Measurements from ENCODE around the gene TRDN. TPM values are rescaled to one million over a fixed set of nuclear protein-coding genes. Genes with fewer than 3 reads are reported as not detected.

The TRDN gene
- total RNA-seq, 1 experiment from 2014 or later, result 39.8 TPM

DNA sequence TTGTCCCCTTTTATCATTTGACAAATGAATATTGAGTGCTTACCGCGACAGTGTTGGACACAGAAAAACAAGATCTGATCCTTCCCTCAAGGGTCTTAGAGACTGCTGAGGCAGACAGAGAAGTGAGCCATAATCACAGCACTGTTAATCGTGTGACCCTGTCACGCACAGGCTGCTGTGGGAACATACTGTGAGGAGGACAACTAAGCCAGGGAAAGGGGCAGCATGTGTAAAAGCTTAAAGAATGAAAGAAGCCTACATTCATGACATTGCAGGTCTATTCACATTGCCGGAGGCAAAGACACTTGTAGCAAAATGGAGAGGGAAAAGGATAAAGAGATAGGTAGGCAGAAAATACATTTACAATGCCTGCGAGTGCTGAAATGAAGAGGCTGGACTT, 32.7 kb downstream of the TRDN start (continued):
- TF ChIP-seq, protein P1, sequence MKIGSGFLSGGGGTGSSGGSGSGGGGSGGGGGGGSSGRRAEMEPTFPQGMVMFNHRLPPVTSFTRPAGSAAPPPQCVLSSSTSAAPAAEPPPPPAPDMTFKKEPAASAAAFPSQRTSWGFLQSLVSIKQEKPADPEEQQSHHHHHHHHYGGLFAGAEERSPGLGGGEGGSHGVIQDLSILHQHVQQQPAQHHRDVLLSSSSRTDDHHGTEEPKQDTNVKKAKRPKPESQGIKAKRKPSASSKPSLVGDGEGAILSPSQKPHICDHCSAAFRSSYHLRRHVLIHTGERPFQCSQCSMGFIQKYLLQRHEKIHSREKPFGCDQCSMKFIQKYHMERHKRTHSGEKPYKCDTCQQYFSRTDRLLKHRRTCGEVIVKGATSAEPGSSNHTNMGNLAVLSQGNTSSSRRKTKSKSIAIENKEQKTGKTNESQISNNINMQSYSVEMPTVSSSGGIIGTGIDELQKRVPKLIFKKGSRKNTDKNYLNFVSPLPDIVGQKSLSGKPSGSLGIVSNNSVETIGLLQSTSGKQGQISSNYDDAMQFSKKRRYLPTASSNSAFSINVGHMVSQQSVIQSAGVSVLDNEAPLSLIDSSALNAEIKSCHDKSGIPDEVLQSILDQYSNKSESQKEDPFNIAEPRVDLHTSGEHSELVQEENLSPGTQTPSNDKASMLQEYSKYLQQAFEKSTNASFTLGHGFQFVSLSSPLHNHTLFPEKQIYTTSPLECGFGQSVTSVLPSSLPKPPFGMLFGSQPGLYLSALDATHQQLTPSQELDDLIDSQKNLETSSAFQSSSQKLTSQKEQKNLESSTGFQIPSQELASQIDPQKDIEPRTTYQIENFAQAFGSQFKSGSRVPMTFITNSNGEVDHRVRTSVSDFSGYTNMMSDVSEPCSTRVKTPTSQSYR (CRISPR knock-in tag; IDR thresholded peaks at IDR 0.05), result no peak
- TF ChIP-seq, protein P2, sequence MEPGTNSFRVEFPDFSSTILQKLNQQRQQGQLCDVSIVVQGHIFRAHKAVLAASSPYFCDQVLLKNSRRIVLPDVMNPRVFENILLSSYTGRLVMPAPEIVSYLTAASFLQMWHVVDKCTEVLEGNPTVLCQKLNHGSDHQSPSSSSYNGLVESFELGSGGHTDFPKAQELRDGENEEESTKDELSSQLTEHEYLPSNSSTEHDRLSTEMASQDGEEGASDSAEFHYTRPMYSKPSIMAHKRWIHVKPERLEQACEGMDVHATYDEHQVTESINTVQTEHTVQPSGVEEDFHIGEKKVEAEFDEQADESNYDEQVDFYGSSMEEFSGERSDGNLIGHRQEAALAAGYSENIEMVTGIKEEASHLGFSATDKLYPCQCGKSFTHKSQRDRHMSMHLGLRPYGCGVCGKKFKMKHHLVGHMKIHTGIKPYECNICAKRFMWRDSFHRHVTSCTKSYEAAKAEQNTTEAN (CRISPR knock-in tag; IDR thresholded peaks at IDR 0.05), result no peak

DNA sequence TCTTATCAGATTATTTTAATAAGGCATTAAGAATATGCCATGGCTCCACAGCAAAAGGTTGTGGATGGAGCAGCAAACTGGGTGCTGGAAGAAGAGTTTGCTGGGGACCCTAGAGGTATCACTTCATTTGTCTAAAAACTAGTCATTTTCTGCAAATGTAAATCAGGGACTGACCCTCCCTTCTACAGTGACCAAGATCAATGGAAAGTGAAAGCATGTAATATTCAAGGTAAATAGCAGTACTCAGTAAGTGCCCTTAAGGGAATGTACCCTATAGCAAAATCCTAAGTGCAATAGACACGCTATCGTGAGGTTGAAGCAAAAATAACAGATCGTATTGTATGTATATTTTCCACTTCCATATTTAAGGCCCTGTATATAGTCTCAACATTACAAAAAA, 38.7 kb downstream of the TRDN start:
- Mint-ChIP-seq H3K4me3 (no peak overlapping the region), H3K9me3 (peaks cover 14% of the 10 kb centered on the region), H3K36me3 (no peaks in the 10 kb centered on the region), H3K4me1 (peaks cover 3% of the 10 kb centered on the region; the same call in 1 of the 2 replicates), H3K27me3 (ENCODE audit: low read depth) (no peaks in the 10 kb centered on the region), H3K27ac (no peak overlapping the region)
- DNase-seq (ENCODE audit: low spot score) (no peak), ATAC-seq (no peak)
- TF ChIP-seq NR3C1 (CRISPR knock-in tag; conservative IDR thresholded peaks at IDR 0.05; ENCODE audit: low read depth), result no peak
- TF ChIP-seq, protein P3, sequence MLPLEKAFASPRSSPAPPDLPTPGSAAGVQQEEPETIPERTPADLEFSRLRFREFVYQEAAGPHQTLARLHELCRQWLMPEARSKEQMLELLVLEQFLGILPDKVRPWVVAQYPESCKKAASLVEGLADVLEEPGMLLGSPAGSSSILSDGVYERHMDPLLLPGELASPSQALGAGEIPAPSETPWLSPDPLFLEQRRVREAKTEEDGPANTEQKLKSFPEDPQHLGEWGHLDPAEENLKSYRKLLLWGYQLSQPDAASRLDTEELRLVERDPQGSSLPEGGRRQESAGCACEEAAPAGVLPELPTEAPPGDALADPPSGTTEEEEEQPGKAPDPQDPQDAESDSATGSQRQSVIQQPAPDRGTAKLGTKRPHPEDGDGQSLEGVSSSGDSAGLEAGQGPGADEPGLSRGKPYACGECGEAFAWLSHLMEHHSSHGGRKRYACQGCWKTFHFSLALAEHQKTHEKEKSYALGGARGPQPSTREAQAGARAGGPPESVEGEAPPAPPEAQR (CRISPR knock-in tag; IDR thresholded peaks at IDR 0.05), result no peak
- TF ChIP-seq, protein P4, sequence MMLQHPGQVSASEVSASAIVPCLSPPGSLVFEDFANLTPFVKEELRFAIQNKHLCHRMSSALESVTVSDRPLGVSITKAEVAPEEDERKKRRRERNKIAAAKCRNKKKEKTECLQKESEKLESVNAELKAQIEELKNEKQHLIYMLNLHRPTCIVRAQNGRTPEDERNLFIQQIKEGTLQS (CRISPR knock-in tag; conservative IDR thresholded peaks at IDR 0.05), result no peak
- TF ChIP-seq, protein P5, sequence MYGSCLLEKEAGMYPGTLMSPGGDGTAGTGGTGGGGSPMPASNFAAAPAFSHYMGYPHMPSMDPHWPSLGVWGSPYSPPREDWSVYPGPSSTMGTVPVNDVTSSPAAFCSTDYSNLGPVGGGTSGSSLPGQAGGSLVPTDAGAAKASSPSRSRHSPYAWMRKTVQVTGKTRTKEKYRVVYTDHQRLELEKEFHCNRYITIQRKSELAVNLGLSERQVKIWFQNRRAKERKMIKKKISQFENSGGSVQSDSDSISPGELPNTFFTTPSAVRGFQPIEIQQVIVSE (CRISPR knock-in tag; IDR thresholded peaks at IDR 0.05; ENCODE audit: borderline replicate concordance), result no peak
- no peak for TF ChIP-seq MXD4 (CRISPR knock-in tag; IDR thresholded peaks at IDR 0.05; ENCODE audit: borderline replicate concordance)
- no peak for TF ChIP-seq ESRRA (CRISPR knock-in tag; IDR thresholded peaks at IDR 0.05; ENCODE audit: borderline replicate concordance)
- TF ChIP-seq NR1H2 (CRISPR knock-in tag; IDR thresholded peaks at IDR 0.05), result no peak
- TF ChIP-seq IRF2 (CRISPR knock-in tag; IDR thresholded peaks at IDR 0.05; ENCODE audit: borderline replicate concordance, low read depth), result no peak
- TF ChIP-seq NFE2L1 (CRISPR knock-in tag; IDR thresholded peaks at IDR 0.05), result no peak
- no peak for TF ChIP-seq CREM (CRISPR knock-in tag; IDR thresholded peaks at IDR 0.05)
- TF ChIP-seq RELA (CRISPR knock-in tag; IDR thresholded peaks at IDR 0.05; ENCODE audit: borderline replicate concordance), result no peak
- TF ChIP-seq FOXP1 (CRISPR knock-in tag; IDR thresholded peaks at IDR 0.05; ENCODE audit: borderline replicate concordance), result no peak
- TF ChIP-seq ZNF671 (CRISPR knock-in tag; IDR thresholded peaks at IDR 0.05), result no peak
- TF ChIP-seq SMAD4 (CRISPR knock-in tag; IDR thresholded peaks at IDR 0.05), result no peak
- TF ChIP-seq ELF4 (CRISPR knock-in tag; IDR thresholded peaks at IDR 0.05; ENCODE audit: low read depth), result no peak
- TF ChIP-seq TP53 (CRISPR knock-in tag; IDR thresholded peaks at IDR 0.05), result no peak
- ChIA-PET POLR2A (no interaction called here), CTCF (no interaction called here)

- POLR2A ChIA-PET, result no interaction called here
- no peak for TF ChIP-seq SOX15 (CRISPR knock-in tag; IDR thresholded peaks at IDR 0.05)
- TF ChIP-seq, protein P6, sequence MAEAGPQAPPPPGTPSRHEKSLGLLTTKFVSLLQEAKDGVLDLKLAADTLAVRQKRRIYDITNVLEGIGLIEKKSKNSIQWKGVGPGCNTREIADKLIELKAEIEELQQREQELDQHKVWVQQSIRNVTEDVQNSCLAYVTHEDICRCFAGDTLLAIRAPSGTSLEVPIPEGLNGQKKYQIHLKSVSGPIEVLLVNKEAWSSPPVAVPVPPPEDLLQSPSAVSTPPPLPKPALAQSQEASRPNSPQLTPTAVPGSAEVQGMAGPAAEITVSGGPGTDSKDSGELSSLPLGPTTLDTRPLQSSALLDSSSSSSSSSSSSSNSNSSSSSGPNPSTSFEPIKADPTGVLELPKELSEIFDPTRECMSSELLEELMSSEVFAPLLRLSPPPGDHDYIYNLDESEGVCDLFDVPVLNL (CRISPR knock-in tag; IDR thresholded peaks at IDR 0.05; ENCODE audit: borderline replicate concordance, low read depth), result no peak
- no peak for TF ChIP-seq PRDM15 (CRISPR knock-in tag; IDR thresholded peaks at IDR 0.05)
- TF ChIP-seq FOXP1 (CRISPR knock-in tag; IDR thresholded peaks at IDR 0.05; ENCODE audit: borderline replicate concordance), result no peak
- TF ChIP-seq ATF1 (CRISPR knock-in tag; IDR thresholded peaks at IDR 0.05), result no peak
- TF ChIP-seq SMAD4 (CRISPR knock-in tag; IDR thresholded peaks at IDR 0.05), result no peak
- TF ChIP-seq, protein P7, sequence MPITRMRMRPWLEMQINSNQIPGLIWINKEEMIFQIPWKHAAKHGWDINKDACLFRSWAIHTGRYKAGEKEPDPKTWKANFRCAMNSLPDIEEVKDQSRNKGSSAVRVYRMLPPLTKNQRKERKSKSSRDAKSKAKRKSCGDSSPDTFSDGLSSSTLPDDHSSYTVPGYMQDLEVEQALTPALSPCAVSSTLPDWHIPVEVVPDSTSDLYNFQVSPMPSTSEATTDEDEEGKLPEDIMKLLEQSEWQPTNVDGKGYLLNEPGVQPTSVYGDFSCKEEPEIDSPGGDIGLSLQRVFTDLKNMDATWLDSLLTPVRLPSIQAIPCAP (CRISPR knock-in tag; IDR thresholded peaks at IDR 0.05), result no peak
These were observed 42.0 kb downstream of the TRDN start for GRCh38 chr6:123594776-123595175.

More at GRCh38 chr6:123594776-123595175, 42.0 kb downstream of the TRDN start:
- Mint-ChIP-seq H3K27ac (no peak overlapping the region), H3K9me3 (peaks cover 17% of the 10 kb centered on the region), H3K4me1 (peaks cover 19% of the 10 kb centered on the region), H3K27me3 (ENCODE audit: low read depth) (no peaks in the 10 kb centered on the region), H3K4me3 (no peak overlapping the region), H3K36me3 (peaks cover 8% of the 10 kb centered on the region)
- no peak for ATAC-seq
- no peak for DNase-seq (ENCODE audit: low spot score)
- CTCF ChIA-PET, result no interaction called here
